ENCODE data around the gene UBE2E1. TPM values are rescaled to one million over a fixed set of nuclear protein-coding genes. Genes with fewer than 3 reads are reported as not detected.

Gene UBE2E1
- 10 to 100 TPM; 61.6 to 88.4 (median 79.6) TPM for total RNA-seq

DNA sequence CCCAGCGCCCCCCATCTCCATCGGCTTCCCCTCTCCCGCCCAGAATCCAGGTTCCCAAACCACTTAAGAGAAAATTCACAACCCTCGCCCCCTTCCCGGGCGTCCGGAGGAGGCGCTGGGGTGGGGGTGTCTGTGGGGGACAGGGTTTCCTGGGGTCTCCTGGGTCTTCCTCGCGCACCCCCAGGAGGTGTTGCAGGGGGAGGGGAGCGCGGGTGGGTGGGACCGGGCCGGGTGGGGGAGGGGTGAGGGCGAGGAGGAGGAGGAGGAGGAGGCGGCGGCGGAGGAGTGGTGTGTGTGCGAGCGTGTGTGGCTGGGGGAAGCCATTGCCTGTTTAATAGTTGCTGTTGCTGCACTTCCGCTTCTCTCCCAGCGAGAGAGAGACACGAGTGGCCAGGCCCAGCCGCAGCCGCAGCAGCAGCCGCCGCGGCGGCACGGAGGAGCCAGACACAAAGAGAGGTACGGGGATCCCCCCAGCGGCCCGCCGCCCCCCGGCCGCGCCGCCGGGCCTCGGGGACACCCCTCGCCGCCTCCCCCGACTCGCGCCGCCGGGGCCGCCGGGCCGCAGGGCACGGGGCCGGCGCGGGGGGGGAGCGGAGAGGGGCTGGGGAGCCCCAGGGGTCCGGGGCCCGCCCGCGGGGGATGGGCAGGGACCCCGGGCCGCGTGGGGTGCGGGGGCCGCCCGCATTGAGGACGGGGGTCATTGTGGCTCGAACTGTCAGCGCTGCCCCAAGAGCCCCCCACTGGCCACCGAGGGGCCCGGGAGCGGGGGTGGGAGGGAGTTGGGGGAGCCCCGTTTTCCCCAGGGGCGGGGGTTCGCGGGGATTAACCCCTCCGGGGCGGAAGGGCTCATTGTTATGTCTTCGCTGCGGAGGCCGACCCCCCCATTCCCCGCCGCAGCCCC is at the start of gene UBE2E1:
TSS of gene UBE2E1 (plus strand) at position 323 of the 901 bp plus-strand sequence. CDS start 1,315 bp downstream, outside the sequence.
- Histone ChIP-seq H3K4me3 (replicated peaks in 1 of 3) (peak within 1 kb of the TSS; percentile 54 to 88 (median 83)), H3K27ac (peak within 1 kb of the TSS; percentile 84 to 94 (median 93)), H3K9me3 (no peaks in the 10 kb centered on the region), H3K27me3 (no peaks in the 10 kb centered on the region), H3K36me3 (no peaks in the 10 kb centered on the region), H3K4me1 (peaks cover 6 to 27% of the 10 kb centered on the region in 2 donors)
- peak; percentile 76 to 77 for DNase-seq
- WGBS, 2 donors, result 0 to 2% methylated on average over 8 to 28 of the region's 82 CpGs
- intact Hi-C loops (cut with DNase I), result no loop called here
- TF ChIP-seq POLR2A (IDR thresholded peaks at IDR 0.05), result peak in 1 of 2 donors; percentile 67
- TF ChIP-seq, protein P1, sequence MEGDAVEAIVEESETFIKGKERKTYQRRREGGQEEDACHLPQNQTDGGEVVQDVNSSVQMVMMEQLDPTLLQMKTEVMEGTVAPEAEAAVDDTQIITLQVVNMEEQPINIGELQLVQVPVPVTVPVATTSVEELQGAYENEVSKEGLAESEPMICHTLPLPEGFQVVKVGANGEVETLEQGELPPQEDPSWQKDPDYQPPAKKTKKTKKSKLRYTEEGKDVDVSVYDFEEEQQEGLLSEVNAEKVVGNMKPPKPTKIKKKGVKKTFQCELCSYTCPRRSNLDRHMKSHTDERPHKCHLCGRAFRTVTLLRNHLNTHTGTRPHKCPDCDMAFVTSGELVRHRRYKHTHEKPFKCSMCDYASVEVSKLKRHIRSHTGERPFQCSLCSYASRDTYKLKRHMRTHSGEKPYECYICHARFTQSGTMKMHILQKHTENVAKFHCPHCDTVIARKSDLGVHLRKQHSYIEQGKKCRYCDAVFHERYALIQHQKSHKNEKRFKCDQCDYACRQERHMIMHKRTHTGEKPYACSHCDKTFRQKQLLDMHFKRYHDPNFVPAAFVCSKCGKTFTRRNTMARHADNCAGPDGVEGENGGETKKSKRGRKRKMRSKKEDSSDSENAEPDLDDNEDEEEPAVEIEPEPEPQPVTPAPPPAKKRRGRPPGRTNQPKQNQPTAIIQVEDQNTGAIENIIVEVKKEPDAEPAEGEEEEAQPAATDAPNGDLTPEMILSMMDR (IDR thresholded peaks at IDR 0.05), result no peak

DNA sequence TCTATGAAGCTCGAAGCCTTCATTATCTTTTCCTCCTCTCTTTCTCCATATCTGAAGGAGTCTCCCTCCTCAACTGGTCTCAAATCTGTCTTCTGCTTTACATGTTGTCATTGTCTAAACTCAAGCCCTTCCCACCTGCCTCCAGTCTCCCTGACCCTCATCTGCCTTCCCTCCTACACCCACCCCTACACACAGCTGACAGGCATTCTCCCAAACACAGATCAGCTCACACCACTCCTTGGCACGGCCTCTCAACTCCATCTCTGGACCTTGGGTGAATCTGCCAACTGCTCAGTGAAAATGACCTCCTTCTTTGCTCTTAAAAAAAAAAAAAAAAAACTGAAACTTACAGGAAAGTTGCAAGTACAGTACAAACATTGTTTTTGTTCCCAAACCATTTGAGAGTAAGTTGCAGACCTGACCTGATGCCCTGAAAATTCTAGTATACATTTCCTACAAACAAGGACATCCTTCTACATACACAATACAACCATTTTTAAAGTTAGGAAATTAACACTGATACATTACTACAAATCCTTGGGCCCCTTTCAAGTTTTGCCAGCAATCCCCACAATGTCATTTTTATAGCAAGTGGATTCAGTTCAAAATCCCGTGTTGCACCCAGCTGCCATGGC is 49.4 kb upstream of the UBE2E1 start:
- 84 to 89% methylated on average over 3 of the region's 3 CpGs for WGBS, 2 donors
- H3K4me1 ChIP-seq, result peaks cover 0 to 4% of the 10 kb centered on the region in 2 donors
- no peak overlapping the region for H3K27ac ChIP-seq
- DNase-seq, result no peak
- no peaks in the 10 kb centered on the region for H3K27me3 ChIP-seq
- no peaks in the 10 kb centered on the region for H3K9me3 ChIP-seq
- TF ChIP-seq POLR2A (IDR thresholded peaks at IDR 0.05), result no peak
- TF ChIP-seq, protein P1 (IDR thresholded peaks at IDR 0.05), result no peak
- intact Hi-C loops (cut with DNase I), result no loop called here
- no peak overlapping the region for H3K4me3 ChIP-seq (replicated peaks in 1 of 3)
- no peaks in the 10 kb centered on the region for H3K36me3 ChIP-seq

DNA sequence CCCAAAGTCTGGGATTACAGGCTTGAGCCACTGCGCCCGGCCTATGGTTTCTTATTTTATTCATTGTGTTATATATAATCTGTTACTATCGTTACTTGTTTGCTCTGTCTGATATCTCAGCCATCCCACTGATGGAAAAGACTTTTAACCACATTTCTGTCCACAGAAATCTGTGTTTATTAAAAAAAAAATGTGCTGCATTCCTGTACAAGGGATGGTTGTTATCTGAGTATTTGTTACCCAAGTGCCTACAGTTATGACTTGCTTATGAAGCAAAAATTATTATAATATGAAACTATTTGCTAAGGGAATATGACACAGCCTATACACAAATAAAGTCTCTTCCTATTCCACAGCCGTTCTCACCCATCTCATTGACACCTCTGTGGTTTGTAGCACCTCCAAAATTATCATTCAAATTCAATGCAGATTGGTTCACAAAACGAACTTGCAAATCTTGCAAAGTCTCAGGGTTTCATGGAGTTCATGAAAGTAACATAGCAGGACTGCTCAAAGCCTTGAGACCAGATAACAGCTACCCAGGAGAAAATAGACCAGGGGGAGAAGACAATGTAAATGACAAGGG is 47.4 kb upstream of the UBE2E1 start:
- Histone ChIP-seq H3K4me1 (no peaks in the 10 kb centered on the region), H3K36me3 (no peaks in the 10 kb centered on the region), H3K9me3 (no peaks in the 10 kb centered on the region), H3K4me3 (replicated peaks in 1 of 3) (no peak overlapping the region), H3K27me3 (no peaks in the 10 kb centered on the region), H3K27ac (no peak overlapping the region)
- WGBS, 2 donors, result 94 to 95% methylated on average over 5 of the region's 5 CpGs
- intact Hi-C loops (cut with DNase I), result no loop called here
- TF ChIP-seq, protein P1 (IDR thresholded peaks at IDR 0.05), result no peak
- TF ChIP-seq POLR2A (IDR thresholded peaks at IDR 0.05), result no peak
- no peak for DNase-seq

DNA sequence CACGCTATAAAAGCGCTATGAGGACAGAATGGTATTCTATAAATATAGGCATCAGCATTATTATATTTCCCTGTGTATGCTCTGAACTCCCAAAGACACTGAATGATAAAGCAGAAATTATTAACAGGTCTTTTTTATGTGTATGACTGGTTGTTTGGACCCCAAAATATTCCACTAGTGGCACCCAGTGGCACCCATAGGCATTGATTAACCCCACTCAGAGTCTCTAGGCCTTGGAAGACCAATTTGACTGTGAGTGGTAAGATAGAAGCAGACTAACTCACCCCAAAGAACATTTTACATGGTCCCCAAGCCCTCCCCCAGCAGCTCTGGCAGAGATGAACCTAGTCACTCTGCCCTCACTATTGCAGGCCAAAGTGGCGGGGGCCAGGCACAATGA is 45.4 kb upstream of the UBE2E1 start:
- no peaks in the 10 kb centered on the region for H3K9me3 ChIP-seq
- TF ChIP-seq, protein P1 (IDR thresholded peaks at IDR 0.05), result no peak
- no peak for TF ChIP-seq POLR2A (IDR thresholded peaks at IDR 0.05)
- no peaks in the 10 kb centered on the region for H3K4me1 ChIP-seq
- no peaks in the 10 kb centered on the region for H3K27me3 ChIP-seq
- DNase-seq, result no peak
- 92 to 98% methylated on average over 3 of the region's 3 CpGs for WGBS, 2 donors
- no peak overlapping the region for H3K4me3 ChIP-seq (replicated peaks in 1 of 3)
- no peak overlapping the region for H3K27ac ChIP-seq
- H3K36me3 ChIP-seq, result no peaks in the 10 kb centered on the region
- intact Hi-C loops (cut with DNase I), result no loop called here

Measured in thyroid gland (tissue), 4 donors.